ENCODE data around the gene PPFIA4.
"Not testable (repeated sequence)": the region's sequence is repeated elsewhere in the genome, so short reads cannot be mapped to it uniquely, and the experiment has no call there.

PPFIA4 gene

DNA sequence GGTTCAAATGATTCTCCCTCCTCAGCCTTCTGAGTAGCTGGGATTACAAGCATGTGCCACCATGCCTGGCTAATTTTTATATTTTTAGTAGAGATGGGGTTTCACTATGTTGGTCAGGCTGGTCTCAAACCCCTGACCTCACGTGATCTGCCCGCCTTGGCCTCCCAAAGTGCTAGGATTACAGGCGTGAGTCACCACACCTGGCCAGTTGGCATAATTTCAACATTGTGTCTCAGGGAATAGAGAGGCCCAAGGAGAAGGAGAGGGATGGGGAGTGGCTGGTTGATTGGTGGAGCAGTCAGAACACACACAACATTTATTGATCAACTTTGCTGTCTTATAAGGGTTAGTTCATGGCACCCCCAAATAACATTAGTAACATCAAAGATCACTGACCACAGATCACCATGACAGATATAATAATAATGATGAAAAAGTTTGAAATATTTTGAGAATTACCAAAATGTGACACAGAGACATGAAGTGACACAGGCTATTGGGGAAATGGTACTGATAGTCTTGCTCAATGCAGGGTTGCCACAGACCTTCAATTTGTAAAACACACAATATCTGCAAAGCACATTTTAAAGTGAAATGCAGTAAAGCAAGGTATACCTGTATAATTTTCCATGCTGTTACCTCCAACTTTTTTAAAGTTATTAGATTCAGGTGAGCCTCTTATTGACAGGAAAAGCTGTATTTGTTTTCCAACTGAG lies 43.4 kb upstream of the PPFIA4 start:
- Histone ChIP-seq H3K27me3 (ENCODE audit: insufficient read depth, low read depth) (0 out of 2 replicates have a peak, but pooled peaks cover 3% of the 10 kb centered on the region), H3K79me2 (ENCODE audit: insufficient read depth, low read depth) (no peaks in the 10 kb centered on the region), H2AFZ (ENCODE audit: low read depth) (no peak overlapping the region), H3K4me3 (IDR thresholded peaks at IDR 0.05; ENCODE audit: insufficient read depth, low read depth, low read length) (no peak overlapping the region), H3K36me3 (ENCODE audit: insufficient read depth) (no peaks in the 10 kb centered on the region), H3K4me2 (no peak overlapping the region), H3K27ac (no peak overlapping the region), H4K20me1 (ENCODE audit: insufficient read depth) (no peaks in the 10 kb centered on the region), H3K9ac (no peak overlapping the region), H3K4me1 (ENCODE audit: low read depth, poor library complexity, severe bottlenecking) (no peaks in the 10 kb centered on the region)
- TF ChIP-seq, protein P1, sequence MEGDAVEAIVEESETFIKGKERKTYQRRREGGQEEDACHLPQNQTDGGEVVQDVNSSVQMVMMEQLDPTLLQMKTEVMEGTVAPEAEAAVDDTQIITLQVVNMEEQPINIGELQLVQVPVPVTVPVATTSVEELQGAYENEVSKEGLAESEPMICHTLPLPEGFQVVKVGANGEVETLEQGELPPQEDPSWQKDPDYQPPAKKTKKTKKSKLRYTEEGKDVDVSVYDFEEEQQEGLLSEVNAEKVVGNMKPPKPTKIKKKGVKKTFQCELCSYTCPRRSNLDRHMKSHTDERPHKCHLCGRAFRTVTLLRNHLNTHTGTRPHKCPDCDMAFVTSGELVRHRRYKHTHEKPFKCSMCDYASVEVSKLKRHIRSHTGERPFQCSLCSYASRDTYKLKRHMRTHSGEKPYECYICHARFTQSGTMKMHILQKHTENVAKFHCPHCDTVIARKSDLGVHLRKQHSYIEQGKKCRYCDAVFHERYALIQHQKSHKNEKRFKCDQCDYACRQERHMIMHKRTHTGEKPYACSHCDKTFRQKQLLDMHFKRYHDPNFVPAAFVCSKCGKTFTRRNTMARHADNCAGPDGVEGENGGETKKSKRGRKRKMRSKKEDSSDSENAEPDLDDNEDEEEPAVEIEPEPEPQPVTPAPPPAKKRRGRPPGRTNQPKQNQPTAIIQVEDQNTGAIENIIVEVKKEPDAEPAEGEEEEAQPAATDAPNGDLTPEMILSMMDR (conservative IDR thresholded peaks at IDR 0.05; ENCODE audit: low read depth, low read length), result no peak

DNA sequence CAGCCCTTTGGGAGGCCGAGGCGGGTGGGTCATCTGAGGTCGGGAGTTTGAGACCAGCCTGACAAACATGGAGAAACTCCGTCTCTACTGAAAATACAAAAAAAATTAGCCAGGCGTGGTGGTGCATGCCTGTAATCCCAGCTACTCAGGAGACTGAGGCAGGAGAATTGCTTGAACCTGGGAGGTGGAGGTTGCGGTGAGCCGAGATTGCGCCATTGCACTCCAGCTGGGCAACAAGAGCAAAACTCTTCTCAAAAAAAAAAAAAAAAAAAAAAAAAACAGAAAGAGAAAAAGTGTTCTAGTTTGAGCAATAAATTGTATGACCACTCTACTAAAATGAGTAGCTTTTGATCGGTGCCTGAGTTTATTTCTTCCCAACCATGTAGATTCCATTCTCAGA lies 40.2 kb upstream of the PPFIA4 start:
- H3K4me2 ChIP-seq; H3K36me3 ChIP-seq (ENCODE audit: insufficient read depth); H3K4me3 ChIP-seq (IDR thresholded peaks at IDR 0.05; ENCODE audit: insufficient read depth, low read depth, low read length); H3K79me2 ChIP-seq (ENCODE audit: insufficient read depth, low read depth); H3K27me3 ChIP-seq (ENCODE audit: insufficient read depth, low read depth); H3K4me1 ChIP-seq (ENCODE audit: low read depth, poor library complexity, severe bottlenecking); H3K27ac ChIP-seq; H2AFZ ChIP-seq (ENCODE audit: low read depth); H4K20me1 ChIP-seq (ENCODE audit: insufficient read depth); H3K9ac ChIP-seq: not testable (repeated sequence)

DNA sequence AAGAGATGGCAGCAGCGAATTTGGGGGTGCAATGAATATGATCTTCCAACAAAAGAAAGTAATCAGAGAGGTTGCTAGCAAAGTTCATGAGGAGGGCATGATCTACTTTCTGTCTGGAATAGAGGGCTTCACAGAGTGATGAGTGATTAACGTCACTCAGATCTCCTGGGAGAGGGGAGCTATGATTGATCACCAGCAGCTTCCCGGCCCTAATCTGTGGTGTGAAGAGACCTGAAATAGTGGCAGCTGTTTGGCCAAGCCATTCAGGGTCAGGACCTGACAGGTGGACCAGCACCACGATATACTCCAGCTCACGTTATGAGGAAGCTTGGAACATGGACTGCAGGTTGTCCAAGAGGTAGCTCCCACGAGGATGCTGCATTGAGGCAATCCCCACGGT lies 39.0 kb upstream of the PPFIA4 start:
- Histone ChIP-seq H3K36me3 (ENCODE audit: insufficient read depth) (no peaks in the 10 kb centered on the region), H3K4me2 (no peak overlapping the region), H4K20me1 (ENCODE audit: insufficient read depth) (no peaks in the 10 kb centered on the region), H2AFZ (ENCODE audit: low read depth) (no peak overlapping the region), H3K4me3 (IDR thresholded peaks at IDR 0.05; ENCODE audit: insufficient read depth, low read depth, low read length) (no peak overlapping the region), H3K79me2 (ENCODE audit: insufficient read depth, low read depth) (no peaks in the 10 kb centered on the region), H3K27me3 (ENCODE audit: insufficient read depth, low read depth) (no peaks in the 10 kb centered on the region), H3K27ac (no peak overlapping the region), H3K4me1 (ENCODE audit: low read depth, poor library complexity, severe bottlenecking) (no peaks in the 10 kb centered on the region), H3K9ac (no peak overlapping the region)
- TF ChIP-seq, protein P1 (conservative IDR thresholded peaks at IDR 0.05; ENCODE audit: low read depth, low read length), result no peak

DNA sequence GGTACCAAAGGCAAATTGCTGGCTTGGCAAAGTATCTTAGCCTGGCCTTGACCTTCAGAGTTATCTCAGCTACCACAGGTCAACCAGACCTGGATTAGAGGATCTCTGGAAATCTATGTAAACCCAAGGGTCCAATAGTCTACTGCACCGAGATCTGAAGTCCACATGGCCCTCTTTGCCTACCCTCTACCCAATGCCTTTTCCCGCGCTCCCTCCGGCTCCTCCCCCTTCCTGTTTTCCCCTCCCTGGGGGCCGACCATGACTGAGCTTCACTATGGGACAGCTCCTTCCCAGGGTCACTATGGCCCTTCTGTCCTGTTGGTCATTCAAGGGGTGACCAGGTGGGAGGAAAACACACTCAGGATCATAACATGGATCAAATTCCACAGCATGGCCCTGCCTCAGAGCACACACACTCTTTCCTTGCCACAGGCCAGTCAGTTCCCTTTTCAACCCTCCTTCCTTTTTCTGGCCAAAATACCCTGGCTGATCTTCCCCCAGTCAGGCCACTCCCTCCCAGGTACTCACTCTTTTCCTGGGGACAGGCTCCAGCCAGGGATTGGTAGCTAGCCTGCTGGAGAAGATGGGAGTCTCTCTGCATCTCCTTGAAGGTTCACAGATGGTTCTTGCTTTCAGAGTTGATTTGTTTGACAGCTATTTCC lies 38.2 kb upstream of the PPFIA4 start:
- Histone ChIP-seq H3K4me2 (no peak overlapping the region), H3K79me2 (ENCODE audit: insufficient read depth, low read depth) (no peaks in the 10 kb centered on the region), H3K36me3 (ENCODE audit: insufficient read depth) (no peaks in the 10 kb centered on the region), H3K4me3 (IDR thresholded peaks at IDR 0.05; ENCODE audit: insufficient read depth, low read depth, low read length) (no peak overlapping the region), H3K9ac (no peak overlapping the region), H3K27ac (no peak overlapping the region), H3K27me3 (ENCODE audit: insufficient read depth, low read depth) (no peaks in the 10 kb centered on the region), H4K20me1 (ENCODE audit: insufficient read depth) (no peaks in the 10 kb centered on the region), H2AFZ (ENCODE audit: low read depth) (no peak overlapping the region), H3K4me1 (ENCODE audit: low read depth, poor library complexity, severe bottlenecking) (no peaks in the 10 kb centered on the region)
- TF ChIP-seq, protein P1 (conservative IDR thresholded peaks at IDR 0.05; ENCODE audit: low read depth, low read length), result no peak

DNA sequence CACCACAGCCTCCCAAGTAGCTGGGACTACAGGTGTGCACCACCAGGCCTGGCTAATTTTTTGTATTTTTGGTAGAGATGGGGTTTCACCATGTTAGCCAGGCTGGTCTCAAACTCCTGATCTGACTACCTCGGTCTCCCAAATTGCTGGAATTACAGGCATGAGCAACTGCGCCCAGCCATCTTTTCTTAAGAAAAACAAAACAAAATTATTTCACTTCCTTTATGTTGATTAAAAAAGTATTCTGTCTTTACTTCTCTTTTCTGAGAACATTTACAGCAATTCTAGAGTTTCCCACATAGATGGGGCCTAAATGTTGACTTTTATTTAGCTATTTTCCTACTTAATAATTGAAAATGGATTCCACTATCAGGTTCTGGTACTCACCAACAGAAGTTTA lies 36.4 kb upstream of the PPFIA4 start:
- Histone ChIP-seq H3K27ac (no peak overlapping the region), H3K36me3 (ENCODE audit: insufficient read depth) (no peaks in the 10 kb centered on the region), H3K9ac (no peak overlapping the region), H3K4me3 (IDR thresholded peaks at IDR 0.05; ENCODE audit: insufficient read depth, low read depth, low read length) (no peak overlapping the region), H3K27me3 (ENCODE audit: insufficient read depth, low read depth) (no peaks in the 10 kb centered on the region), H3K4me1 (ENCODE audit: low read depth, poor library complexity, severe bottlenecking) (no peaks in the 10 kb centered on the region), H4K20me1 (ENCODE audit: insufficient read depth) (no peaks in the 10 kb centered on the region), H2AFZ (ENCODE audit: low read depth) (no peak overlapping the region), H3K79me2 (ENCODE audit: insufficient read depth, low read depth) (no peaks in the 10 kb centered on the region), H3K4me2 (no peak overlapping the region)
- TF ChIP-seq, protein P1 (conservative IDR thresholded peaks at IDR 0.05; ENCODE audit: low read depth, low read length), result no peak

Measured in KMS-11 (cell line).